ENCODE measurements around the gene IFRD1.

The IFRD1 gene

DNA sequence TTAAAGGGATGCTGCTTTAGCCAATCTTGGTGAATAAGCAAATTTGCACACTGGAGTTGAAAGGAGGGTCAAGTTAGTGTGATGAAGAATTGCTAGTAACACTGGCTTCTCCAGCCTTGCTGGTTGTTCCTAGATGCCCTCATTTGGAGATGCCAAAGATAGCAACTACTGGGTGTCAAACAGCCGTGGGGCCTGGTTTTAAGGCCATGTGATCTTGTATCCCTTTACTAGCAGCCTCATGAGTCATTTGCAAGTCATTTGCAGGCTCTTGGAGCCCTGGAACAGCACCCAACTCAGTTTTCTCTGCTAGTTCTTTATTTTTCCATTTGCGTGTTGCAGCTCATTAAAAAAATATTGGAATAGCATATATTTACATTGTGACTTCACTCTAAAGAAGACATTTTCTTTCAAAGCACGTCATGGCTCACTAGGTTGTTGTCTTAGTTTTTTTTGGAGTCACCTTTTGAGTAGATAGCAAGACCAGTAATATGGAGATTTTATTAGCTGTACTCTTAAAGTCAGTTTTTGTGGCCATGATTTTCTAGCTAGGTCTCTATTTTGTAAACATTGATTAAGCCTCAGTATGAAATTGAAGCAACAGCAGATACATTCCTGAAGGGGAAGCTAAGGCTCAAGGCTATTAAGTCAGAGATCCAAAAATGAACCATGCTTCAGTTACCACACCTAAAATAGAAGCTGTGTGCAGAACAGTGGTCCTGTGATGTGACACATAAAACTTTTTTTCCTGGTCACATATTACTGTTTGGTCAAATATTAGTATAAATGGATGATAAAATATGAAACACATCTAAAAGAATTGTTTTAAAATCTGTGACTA is 31.8 kb downstream of the IFRD1 start:
- Histone ChIP-seq H3K27me3 (ENCODE audit: insufficient read depth, low read length, poor library complexity, severe bottlenecking) (no peaks in the 10 kb centered on the region), H3K9me2 (replicated peaks; ENCODE audit: low read depth, low read length) (no peaks in the 10 kb centered on the region), H3K4me2 (ENCODE audit: low read depth, low read length, poor library complexity, severe bottlenecking) (no peak overlapping the region), H3K9ac (ENCODE audit: low read depth, low read length, poor library complexity, severe bottlenecking) (no peak overlapping the region), H3K4me3 (ENCODE audit: low read length, poor library complexity, severe bottlenecking) (no peak overlapping the region), H3K79me2 (ENCODE audit: insufficient read depth, low read length) (no peaks in the 10 kb centered on the region), H4K20me1 (ENCODE audit: insufficient read depth, low read length, poor library complexity, severe bottlenecking) (no peaks in the 10 kb centered on the region), H3K9me3 (ENCODE audit: insufficient read depth, low read depth, low read length) (no peaks in the 10 kb centered on the region), H3K36me3 (ENCODE audit: insufficient read depth, low read length) (no peaks in the 10 kb centered on the region), H3F3A (ENCODE audit: low read depth) (no peaks in the 10 kb centered on the region), H3K4me1 (ENCODE audit: insufficient read depth, low read length, poor library complexity, severe bottlenecking) (peaks cover 6% of the 10 kb centered on the region), H2AFZ (ENCODE audit: low read length) (no peak overlapping the region)
- TF ChIP-seq, protein P1, sequence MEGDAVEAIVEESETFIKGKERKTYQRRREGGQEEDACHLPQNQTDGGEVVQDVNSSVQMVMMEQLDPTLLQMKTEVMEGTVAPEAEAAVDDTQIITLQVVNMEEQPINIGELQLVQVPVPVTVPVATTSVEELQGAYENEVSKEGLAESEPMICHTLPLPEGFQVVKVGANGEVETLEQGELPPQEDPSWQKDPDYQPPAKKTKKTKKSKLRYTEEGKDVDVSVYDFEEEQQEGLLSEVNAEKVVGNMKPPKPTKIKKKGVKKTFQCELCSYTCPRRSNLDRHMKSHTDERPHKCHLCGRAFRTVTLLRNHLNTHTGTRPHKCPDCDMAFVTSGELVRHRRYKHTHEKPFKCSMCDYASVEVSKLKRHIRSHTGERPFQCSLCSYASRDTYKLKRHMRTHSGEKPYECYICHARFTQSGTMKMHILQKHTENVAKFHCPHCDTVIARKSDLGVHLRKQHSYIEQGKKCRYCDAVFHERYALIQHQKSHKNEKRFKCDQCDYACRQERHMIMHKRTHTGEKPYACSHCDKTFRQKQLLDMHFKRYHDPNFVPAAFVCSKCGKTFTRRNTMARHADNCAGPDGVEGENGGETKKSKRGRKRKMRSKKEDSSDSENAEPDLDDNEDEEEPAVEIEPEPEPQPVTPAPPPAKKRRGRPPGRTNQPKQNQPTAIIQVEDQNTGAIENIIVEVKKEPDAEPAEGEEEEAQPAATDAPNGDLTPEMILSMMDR (conservative IDR thresholded peaks at IDR 0.05; ENCODE audit: low read length), result no peak
- TF ChIP-seq EZH2phosphoT487 (IDR thresholded peaks at IDR 0.05; ENCODE audit: borderline replicate concordance), result no peak

DNA sequence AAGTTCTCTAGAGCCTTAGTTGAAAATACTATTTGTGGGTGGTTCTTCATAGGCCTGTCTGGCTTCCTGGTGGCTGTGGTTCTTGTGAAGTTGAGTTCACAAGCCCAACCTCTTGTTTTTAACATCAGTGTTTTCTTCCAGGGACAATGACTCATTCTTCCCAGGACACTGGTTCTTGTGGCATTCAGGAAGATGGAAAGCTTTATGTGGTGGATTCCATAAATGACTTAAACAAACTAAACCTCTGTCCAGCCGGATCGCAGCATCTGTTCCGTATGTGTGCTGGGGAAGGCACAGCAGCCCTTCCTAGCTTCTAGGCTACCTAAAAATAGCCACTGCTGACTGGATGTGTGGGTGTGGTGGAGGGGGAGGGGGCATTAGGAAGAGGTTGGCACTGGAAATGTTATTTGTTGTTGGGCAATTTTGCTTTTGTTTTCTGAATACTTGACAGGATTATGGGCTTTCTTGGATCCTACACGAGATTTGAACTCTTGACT is 34.5 kb downstream of the IFRD1 start:
- no peak for TF ChIP-seq EZH2phosphoT487 (IDR thresholded peaks at IDR 0.05; ENCODE audit: borderline replicate concordance)
- TF ChIP-seq, protein P1 (conservative IDR thresholded peaks at IDR 0.05; ENCODE audit: low read length), result no peak

GRCh38 chr7:112485766-112486165 is 35.5 kb downstream of the IFRD1 start:
- TF ChIP-seq, protein P1 (conservative IDR thresholded peaks at IDR 0.05; ENCODE audit: low read length), result no peak
- TF ChIP-seq EZH2phosphoT487 (IDR thresholded peaks at IDR 0.05; ENCODE audit: borderline replicate concordance), result no peak
- Histone ChIP-seq H3K36me3 (ENCODE audit: insufficient read depth, low read length) (no peaks in the 10 kb centered on the region), H3K9ac (ENCODE audit: low read depth, low read length, poor library complexity, severe bottlenecking) (no peak overlapping the region), H3K4me2 (ENCODE audit: low read depth, low read length, poor library complexity, severe bottlenecking) (no peak overlapping the region), H3K9me2 (replicated peaks; ENCODE audit: low read depth, low read length) (no peaks in the 10 kb centered on the region), H3F3A (ENCODE audit: low read depth) (no peaks in the 10 kb centered on the region), H3K4me3 (ENCODE audit: low read length, poor library complexity, severe bottlenecking) (no peak overlapping the region), H2AFZ (ENCODE audit: low read length) (no peak overlapping the region), H3K4me1 (ENCODE audit: insufficient read depth, low read length, poor library complexity, severe bottlenecking) (peaks cover 6% of the 10 kb centered on the region), H3K9me3 (ENCODE audit: insufficient read depth, low read depth, low read length) (no peaks in the 10 kb centered on the region), H3K27me3 (ENCODE audit: insufficient read depth, low read length, poor library complexity, severe bottlenecking) (no peaks in the 10 kb centered on the region), H4K20me1 (ENCODE audit: insufficient read depth, low read length, poor library complexity, severe bottlenecking) (no peaks in the 10 kb centered on the region), H3K79me2 (ENCODE audit: insufficient read depth, low read length) (no peaks in the 10 kb centered on the region)

More for the DNA sequence above, 34.5 kb downstream of the IFRD1 start:
- no peaks in the 10 kb centered on the region for H3F3A ChIP-seq (ENCODE audit: low read depth)
- no peaks in the 10 kb centered on the region for H3K27me3 ChIP-seq (ENCODE audit: insufficient read depth, low read length, poor library complexity, severe bottlenecking)
- no peaks in the 10 kb centered on the region for H3K79me2 ChIP-seq (ENCODE audit: insufficient read depth, low read length)
- no peak overlapping the region for H3K9ac ChIP-seq (ENCODE audit: low read depth, low read length, poor library complexity, severe bottlenecking)
- H3K4me2 ChIP-seq (ENCODE audit: low read depth, low read length, poor library complexity, severe bottlenecking), result no peak overlapping the region
- H2AFZ ChIP-seq (ENCODE audit: low read length), result no peak overlapping the region
- H3K4me1 ChIP-seq (ENCODE audit: insufficient read depth, low read length, poor library complexity, severe bottlenecking), result peaks cover 6% of the 10 kb centered on the region
- no peaks in the 10 kb centered on the region for H3K9me2 ChIP-seq (replicated peaks; ENCODE audit: low read depth, low read length)
- H3K4me3 ChIP-seq (ENCODE audit: low read length, poor library complexity, severe bottlenecking), result no peak overlapping the region
- H3K36me3 ChIP-seq (ENCODE audit: insufficient read depth, low read length), result no peaks in the 10 kb centered on the region
- H3K9me3 ChIP-seq (ENCODE audit: insufficient read depth, low read depth, low read length), result no peaks in the 10 kb centered on the region
- no peaks in the 10 kb centered on the region for H4K20me1 ChIP-seq (ENCODE audit: insufficient read depth, low read length, poor library complexity, severe bottlenecking)

Measured in Loucy (cell line).